Stimulated activated CD8-positive, alpha-beta memory T cell treated with anti-CD3 and anti-CD28 coated beads, Interleukin-15, amount 100 ng/mL, for 4 hours (primary cell): ENCODE data around the gene PSMB10.

Source experiments
- DNase-seq, 2 donors: peaks; one replicate each; pipeline ENCODE4 v3.0.0-alpha.2; 2020; ENCODE audit warnings: low read depth in 2 of 2

Gene PSMB10

GRCh38 chr16:67893743-67894399 lies 42.8 kb downstream of the PSMB10 start:
- DNase-seq = no peak

- peak; percentile 84 to 88 for DNase-seq
Observed at GRCh38 chr16:67892899-67893742, 43.5 kb downstream of the PSMB10 start, which contains the start of gene PSKH1. PSKH1 (plus strand) TSS chr16:67893254; CDS start chr16:67908750, 15,496 bp downstream.

GRCh38 chr16:67892375-67892774 lies 44.3 kb downstream of the PSMB10 start:
- no peak for DNase-seq

- DNase-seq = no peak
Observed at GRCh38 chr16:67888331-67888730, 48.3 kb downstream of the PSMB10 start.

- no peak for DNase-seq
Observed at GRCh38 chr16:67886387-67886786, 50.3 kb downstream of the PSMB10 start.

- no peak for DNase-seq
Observed at GRCh38 chr16:67885976-67886375, 50.7 kb downstream of the PSMB10 start.

GRCh38 chr16:67885545-67885944 lies 51.1 kb downstream of the PSMB10 start:
- no peak for DNase-seq

GRCh38 chr16:67884684-67885083 lies 52.0 kb downstream of the PSMB10 start, which contains the start of gene NRN1L:
NRN1L (plus strand) TSS chr16:67884885; CDS start chr16:67884904, 19 bp downstream.
- DNase-seq = no peak
